GM12878 (cell line): ENCODE measurements around the gene FHOD3. TPM values are rescaled to one million over a fixed set of nuclear protein-coding genes. Genes with fewer than 3 reads are reported as not detected.

Experiments
- ATAC-seq: fragments of 200-7000 bp; cut with Tn5 transposase; 3 replicates; pipeline ENCODE4 v1.9.1; 2020; ENCODE audit warnings: mild to moderate bottlenecking, moderate library complexity
- BruUV-seq: library from RNA; stranded (reverse); fragments of 400-500 nt; replicated peaks from 2 replicates; lab custom pipeline; 2021; lab: Mats Ljungman, UMichigan
- CTCF ChIA-PET: fragments of 300-600 bp; sonication (Branson Sonifier 250); formaldehyde crosslinking; extraction: SDS; loops from one replicate; lab custom pipeline; 2021; ENCODE audit warnings: inconsistent platforms; lab: Yijun Ruan, JAX
- POLR2A ChIA-PET: fragments of 350-600 bp; formaldehyde crosslinking; extraction: SDS; loops from one replicate; lab custom pipeline; 2021; ENCODE audit warnings: inconsistent platforms; lab: Charles Lee
- RAD21 ChIA-PET: fragments of 300-600 bp; sonication (Branson Sonifier 250); formaldehyde crosslinking; loops from one replicate; lab custom pipeline; 2023; ENCODE audit warnings: antibody characterized with exemption; ENCODE audit not compliant: unreplicated experiment; lab: Charles Lee
- SMC1A ChIA-PET: fragments of 300-600 bp; sonication (Branson Sonifier 250); formaldehyde crosslinking; loops from one replicate; lab custom pipeline; 2023; ENCODE audit not compliant: unreplicated experiment, uncharacterized antibody; lab: Charles Lee
- DNase-seq: peaks from one replicate; pipeline ENCODE4 v3.0.0-alpha.2; 2011; ENCODE audit warnings: low read depth, low spot score
- FAIRE-seq: peaks from 3 replicates; lab custom pipeline; 2011; peaks lifted over from hg19 to GRCh38; lab: Jason Lieb, UNC
- H2AFZ ChIP-seq: 2 replicates; pipeline ENCODE4 v1.6.0; 2011; ENCODE audit warnings: low read depth, low read length, control low read depth; ENCODE audit not compliant: control insufficient read depth
- H3K27ac ChIP-seq: 2 replicates; pipeline ENCODE4 v1.5.1; 2011; ENCODE audit warnings: control low read depth; ENCODE audit not compliant: control insufficient read depth, insufficient read depth
- H3K27me3 ChIP-seq, 2 experiments: replicated peaks in 1 of 2; 2 replicates each; pipeline versions ENCODE4 v1.6.0 to v1.6.1; 2011; ENCODE audit warnings: low read length in 1 of 2; ENCODE audit not compliant: control insufficient read depth in 2 of 2, insufficient read depth in 2 of 2
- H3K36me3 ChIP-seq, 2 experiments: 2 replicates each; pipeline ENCODE4 v1.5.1; 2011; ENCODE audit warnings: low read length in 1 of 2; ENCODE audit not compliant: control insufficient read depth in 2 of 2, insufficient read depth in 2 of 2
- H3K4me1 ChIP-seq: 2 replicates; pipeline ENCODE4 v1.6.1; 2011; ENCODE audit warnings: mild to moderate bottlenecking, low read length, moderate library complexity, mixed read lengths; ENCODE audit not compliant: control insufficient read depth, insufficient read depth
- H3K4me2 ChIP-seq: 2 replicates; pipeline ENCODE4 v1.6.0; 2011; ENCODE audit warnings: control low read depth; ENCODE audit not compliant: control insufficient read depth, insufficient read depth
- H3K4me3 ChIP-seq: fragments of 200-600 bp; sonication (generic); 2 replicates; pipeline ENCODE4 v1.5.1; 2016
- H3K79me2 ChIP-seq: 2 replicates; pipeline ENCODE4 v1.6.0; 2011; ENCODE audit warnings: low read length; ENCODE audit not compliant: control insufficient read depth, insufficient read depth
- H3K9ac ChIP-seq: 2 replicates; pipeline ENCODE4 v1.8.0; 2011; ENCODE audit warnings: low read length, control low read depth, mixed read lengths; ENCODE audit not compliant: control insufficient read depth, insufficient read depth
- H3K9me3 ChIP-seq: replicated peaks from 3 replicates; pipeline ENCODE4 v1.5.1; 2011; ENCODE audit warnings: mild to moderate bottlenecking, low read length; ENCODE audit not compliant: control insufficient read depth, insufficient read depth
- H4K20me1 ChIP-seq: 2 replicates; pipeline ENCODE4 v1.6.0; 2011; ENCODE audit not compliant: control insufficient read depth, insufficient read depth
- BMI1 ChIP-seq: fragments of 450-650 bp; IDR thresholded peaks from 2 replicates; pipeline ENCODE4 v1.6.1; 2016; ENCODE audit warnings: mild to moderate bottlenecking, moderate library complexity, borderline replicate concordance
- CREB1 ChIP-seq: IDR thresholded peaks from 2 replicates; pipeline ENCODE4 v1.6.1; 2012; ENCODE audit warnings: low read depth, mild to moderate bottlenecking, inconsistent platforms
- EED ChIP-seq: sonication (generic); IDR thresholded peaks from 2 replicates; pipeline ENCODE4 v1.6.1; 2016; ENCODE audit warnings: antibody characterized with exemption, low read depth
- EP300 ChIP-seq, 2 experiments: fragments of 150-350 bp in 1 of 2; IDR thresholded peaks; 2 replicates each; pipeline ENCODE4 v1.6.1; 2011 to 2012; ENCODE audit warnings: low read depth in 2 of 2, low read length in 2 of 2, borderline replicate concordance in 1 of 2, improper control_type of control experiment in 1 of 2, inconsistent platforms in 1 of 2; ENCODE audit not compliant: control insufficient read depth in 1 of 2
- ETV6 ChIP-seq, 2 experiments: fragments of 450-650 bp in 1 of 2; IDR thresholded peaks in 1 of 2; conservative IDR thresholded peaks in 1 of 2; 2 replicates each; pipeline ENCODE4 v1.6.1; 2014; ENCODE audit warnings: antibody characterized with exemption in 1 of 2, borderline replicate concordance in 1 of 2, low read depth in 1 of 2, mild to moderate bottlenecking in 1 of 2, moderate library complexity in 1 of 2
- GABPA ChIP-seq: IDR thresholded peaks from 2 replicates; pipeline ENCODE4 v1.6.1; 2014; ENCODE audit warnings: antibody characterized with exemption, low read depth, mild to moderate bottlenecking, inconsistent platforms
- HDGF ChIP-seq: fragments of 450-650 bp; IDR thresholded peaks from 2 replicates; pipeline ENCODE4 v1.6.1; 2016; ENCODE audit warnings: antibody characterized with exemption
- JUNB ChIP-seq: IDR thresholded peaks from 2 replicates; pipeline ENCODE4 v1.6.1; 2016; ENCODE audit warnings: antibody characterized with exemption, mild to moderate bottlenecking
- KDM1A ChIP-seq: fragments of 200-600 bp; sonication (generic); IDR thresholded peaks from 2 replicates; pipeline ENCODE4 v1.6.1; 2016; ENCODE audit warnings: borderline replicate concordance
- MTA2 ChIP-seq: fragments of 450-650 bp; IDR thresholded peaks from 2 replicates; pipeline ENCODE4 v1.6.1; 2016; ENCODE audit warnings: low read depth, mild to moderate bottlenecking, moderate library complexity
- MTA3 ChIP-seq: IDR thresholded peaks from 2 replicates; pipeline ENCODE4 v1.6.1; 2012; ENCODE audit warnings: low read length, inconsistent platforms, borderline replicate concordance
- MXI1 ChIP-seq: fragments of 150-350 bp; IDR thresholded peaks from 2 replicates; pipeline ENCODE4 v1.6.1; 2011; ENCODE audit warnings: low read depth, mild to moderate bottlenecking, inconsistent platforms, low read length, improper control_type of control experiment
- SREBF1 ChIP-seq: IDR thresholded peaks from 2 replicates; pipeline ENCODE4 v1.6.1; 2012; ENCODE audit warnings: mild to moderate bottlenecking, low read length
- ZNF274 ChIP-seq: IDR thresholded peaks from one replicate; pipeline ENCODE4 v1.8.0; 2011; ENCODE audit not compliant: insufficient read length, insufficient read depth
- ZNF622 ChIP-seq: fragments of 450-650 bp; IDR thresholded peaks from 2 replicates; pipeline ENCODE4 v1.6.1; 2017; ENCODE audit warnings: mild to moderate bottlenecking, inconsistent platforms
- ZZZ3 ChIP-seq: IDR thresholded peaks from 2 replicates; pipeline ENCODE4 v1.6.1; 2011; ENCODE audit warnings: low read depth; ENCODE audit not compliant: control insufficient read depth, insufficient read length
- WGBS: methylation state at CpG from one replicate; pipeline ENCODE4 v1.1.6; 2016; ENCODE audit warnings: low lambda C conversion rate; ENCODE audit not compliant: insufficient replicate concordance, insufficient coverage; ENCODE audit errors: missing lambda C conversion rate; 5-methylcytosine and 5-hydroxymethylcytosine counted together
- in situ Hi-C: fragments of 300-500 bp; cut with MboI; formaldehyde crosslinking; loops from 9 replicates; pipeline ENCODE4 v1.14.3; 2018; ENCODE audit warnings: mixed read lengths
- intact Hi-C: fragments of 100-400 bp; cut with micrococcal nuclease; formaldehyde crosslinking; loops from one replicate; pipeline ENCODE4 v1.14.2; 2022; ENCODE audit not compliant: unreplicated experiment
- polyA plus RNA-seq, 11 experiments: library from polyadenylated mRNA; depleted of rRNA in 4 of 11; unstranded in 6 of 11; stranded (reverse) in 5 of 11; fragments of >200 nt; fragmentation: Nextera tagmentation in 4 of 11; fragmentation: Illumina TruSeq in 1 of 11; extraction: Ambion mirVana in 4 of 11; extraction: Trizol in 1 of 11; gene quantifications; 1 replicate in 1 of 11; 2 replicates in 10 of 11; pipeline versions ENCODE4 v1.2.1 to v1.2.3, GENCODE V29; 2011 to 2016; ENCODE audit warnings: inconsistent platforms in 2 of 11, missing spikeins in 2 of 11, low read depth in 1 of 11
- total RNA-seq, 4 experiments: library from RNA; depleted of rRNA in 3 of 4; stranded (reverse); fragments of >200 nt in 3 of 4; fragmentation: Illumina TruSeq in 1 of 4; extraction: Trizol in 1 of 4; gene quantifications; 2 replicates each; pipeline versions ENCODE4 v1.2.1 to v1.2.3, GENCODE V29; 2013 to 2021
- TF ChIP-seq, protein P1 (sequence below): IDR thresholded peaks from 2 replicates; pipeline ENCODE4 v1.6.1; 2012; ENCODE audit warnings: mild to moderate bottlenecking, low read depth, low read length

Gene FHOD3
- total and polyA plus RNA-seq, 10 of the 15 experiments (the other 5 are each of a cell fraction or from before 2014, with no cell fraction given) = 0.77 to 26.7 (median 10.4) TPM

DNA sequence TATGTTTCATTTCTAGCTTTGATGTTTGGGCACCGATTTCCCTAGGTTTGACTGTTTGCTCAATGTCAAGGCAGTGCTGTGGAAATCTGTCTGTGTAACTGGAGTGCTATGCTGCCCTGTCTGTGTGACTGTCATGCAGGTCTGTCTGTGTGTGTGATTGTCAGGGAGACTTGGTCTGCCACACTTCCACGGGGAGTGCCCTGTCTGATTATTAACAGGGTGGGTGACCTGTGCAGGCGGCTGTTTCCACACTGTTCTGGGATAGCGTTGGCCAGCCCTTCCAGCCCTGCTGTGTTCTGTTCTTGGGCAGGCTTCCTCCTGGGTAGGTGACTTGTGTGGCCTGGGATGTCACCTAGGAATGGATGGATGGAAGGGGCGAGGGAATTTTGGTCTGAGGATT lies 85.3 kb downstream of the FHOD3 start (continued):
- TF ChIP-seq ETV6 (conservative IDR thresholded peaks at IDR 0.05 in 1 of 2, IDR thresholded peaks at IDR 0.05 in 1 of 2; ENCODE audit: borderline replicate concordance in 1 of 2, low read depth in 1 of 2) = no peak
- no peak for TF ChIP-seq GABPA
- TF ChIP-seq EP300 (IDR thresholded peaks at IDR 0.05; ENCODE audit: borderline replicate concordance in 1 of 2, control insufficient read depth in 1 of 2, low read depth in 2 of 2, low read length in 2 of 2) = no peak

DNA sequence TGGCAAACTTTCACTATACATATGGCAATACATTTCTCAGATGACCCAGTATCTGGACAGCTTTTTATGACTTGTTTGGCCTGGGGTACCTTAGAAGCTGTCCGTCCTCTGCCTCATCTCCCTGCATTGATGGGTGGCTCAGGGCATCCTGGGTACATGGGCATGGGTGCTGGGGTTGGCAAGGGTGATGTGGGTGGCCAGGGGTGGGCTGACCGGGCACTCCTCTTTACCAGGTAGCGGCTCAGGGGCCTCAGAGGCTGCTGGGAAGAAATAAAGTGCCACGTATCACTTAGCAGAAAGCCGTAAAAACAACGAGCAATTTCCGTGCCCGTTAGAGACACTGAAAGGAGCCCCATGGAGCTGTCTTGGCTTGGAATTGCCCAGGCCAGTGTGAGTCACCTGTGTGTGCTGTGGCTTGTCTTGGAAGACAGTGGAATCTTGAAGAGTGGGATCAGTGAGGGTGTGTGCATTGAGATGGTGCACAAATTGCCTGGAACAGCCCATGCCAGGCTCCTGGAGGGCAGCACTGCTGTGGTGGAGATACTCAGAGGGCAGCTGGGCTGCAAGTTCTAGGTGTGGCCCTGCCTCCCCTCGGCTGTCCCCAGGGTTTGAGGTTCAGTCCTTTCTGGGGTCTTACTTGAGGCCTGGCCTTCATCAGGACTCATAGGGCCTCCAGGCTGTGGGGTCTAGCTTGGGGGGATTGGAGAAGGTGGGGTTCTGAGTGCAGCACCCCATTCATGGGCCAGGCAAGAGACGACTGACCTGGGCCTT lies 88.8 kb downstream of the FHOD3 start:
- RAD21 ChIA-PET = interaction anchor here (0.8 to 2.1 kb wide), 5 partner anchors 13 to 185 kb away, joined by 4 to 8 read pairs (median 6); no protein-coding TSS in a partner anchor
- Histone ChIP-seq H3K27ac (no peak overlapping the region), H3K4me2 (no peak overlapping the region), H3K9ac (no peak overlapping the region), H3K4me1 (no peaks in the 10 kb centered on the region; the same call in 1 of the 2 replicates), H3K9me3 (no peaks in the 10 kb centered on the region), H3K79me2 (no peaks in the 10 kb centered on the region), H3K27me3 (no peaks in the 10 kb centered on the region), H4K20me1 (no peaks in the 10 kb centered on the region), H2AFZ (no peak overlapping the region), H3K4me3 (no peak overlapping the region), H3K36me3 (no peaks in the 10 kb centered on the region; a peak in 1 of 4 replicates)
- in situ Hi-C loops = no loop called here
- SMC1A ChIA-PET = interaction anchor here (0.8 to 50.9 kb wide), 9 partner anchors 6 to 251 kb away, joined by 3 to 1180 read pairs (median 4); no protein-coding TSS in a partner anchor
- POLR2A ChIA-PET = interaction anchor here (1.0 to 2.2 kb wide), 10 partner anchors 10 to 89 kb away, joined by 3 to 9 read pairs (median 4); partner anchors contain the start of gene FHOD3
- intact Hi-C loops = no loop called here
- no TSS peak for BruUV-seq
- FAIRE-seq (no peak), ATAC-seq (no peak; the same call in 2 of the 3 replicates), DNase-seq (no peak)
- 26% methylated on average over 10 of the region's 10 CpGs for WGBS
- CTCF ChIA-PET = interaction anchor here (0.6 to 1.8 kb wide), 12 partner anchors 9 to 186 kb away, joined by 3 to 6 read pairs (median 4); no protein-coding TSS in a partner anchor
- TF ChIP-seq BMI1 = no peak
- TF ChIP-seq, protein P1, sequence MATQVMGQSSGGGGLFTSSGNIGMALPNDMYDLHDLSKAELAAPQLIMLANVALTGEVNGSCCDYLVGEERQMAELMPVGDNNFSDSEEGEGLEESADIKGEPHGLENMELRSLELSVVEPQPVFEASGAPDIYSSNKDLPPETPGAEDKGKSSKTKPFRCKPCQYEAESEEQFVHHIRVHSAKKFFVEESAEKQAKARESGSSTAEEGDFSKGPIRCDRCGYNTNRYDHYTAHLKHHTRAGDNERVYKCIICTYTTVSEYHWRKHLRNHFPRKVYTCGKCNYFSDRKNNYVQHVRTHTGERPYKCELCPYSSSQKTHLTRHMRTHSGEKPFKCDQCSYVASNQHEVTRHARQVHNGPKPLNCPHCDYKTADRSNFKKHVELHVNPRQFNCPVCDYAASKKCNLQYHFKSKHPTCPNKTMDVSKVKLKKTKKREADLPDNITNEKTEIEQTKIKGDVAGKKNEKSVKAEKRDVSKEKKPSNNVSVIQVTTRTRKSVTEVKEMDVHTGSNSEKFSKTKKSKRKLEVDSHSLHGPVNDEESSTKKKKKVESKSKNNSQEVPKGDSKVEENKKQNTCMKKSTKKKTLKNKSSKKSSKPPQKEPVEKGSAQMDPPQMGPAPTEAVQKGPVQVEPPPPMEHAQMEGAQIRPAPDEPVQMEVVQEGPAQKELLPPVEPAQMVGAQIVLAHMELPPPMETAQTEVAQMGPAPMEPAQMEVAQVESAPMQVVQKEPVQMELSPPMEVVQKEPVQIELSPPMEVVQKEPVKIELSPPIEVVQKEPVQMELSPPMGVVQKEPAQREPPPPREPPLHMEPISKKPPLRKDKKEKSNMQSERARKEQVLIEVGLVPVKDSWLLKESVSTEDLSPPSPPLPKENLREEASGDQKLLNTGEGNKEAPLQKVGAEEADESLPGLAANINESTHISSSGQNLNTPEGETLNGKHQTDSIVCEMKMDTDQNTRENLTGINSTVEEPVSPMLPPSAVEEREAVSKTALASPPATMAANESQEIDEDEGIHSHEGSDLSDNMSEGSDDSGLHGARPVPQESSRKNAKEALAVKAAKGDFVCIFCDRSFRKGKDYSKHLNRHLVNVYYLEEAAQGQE = no peak
- no peak for TF ChIP-seq ZZZ3
- TF ChIP-seq JUNB = no peak
- TF ChIP-seq ZNF622 = no peak
- no peak for TF ChIP-seq EED
- TF ChIP-seq MTA3 = no peak
- TF ChIP-seq ETV6 (conservative IDR thresholded peaks at IDR 0.05 in 1 of 2, IDR thresholded peaks at IDR 0.05 in 1 of 2; ENCODE audit: borderline replicate concordance in 1 of 2, low read depth in 1 of 2) = no peak
- no peak for TF ChIP-seq CREB1
- TF ChIP-seq HDGF = no peak
- no peak for TF ChIP-seq MTA2
- TF ChIP-seq KDM1A = no peak
- no peak for TF ChIP-seq ZNF274
- no peak for TF ChIP-seq MXI1
- TF ChIP-seq SREBF1 = no peak
